Mesothelial cell of epicardium (in vitro differentiated cells): ENCODE data around the gene KLHDC9. TPM values are rescaled to one million over a fixed set of nuclear protein-coding genes. Genes with fewer than 3 reads are reported as not detected.
A peak's percentile ranks its signal among the peaks of the same experiment; 100 is the strongest.

Experiments used
- DNase-seq, 2 experiments: peaks; one replicate each; pipeline ENCODE4 v3.0.0; 2021; ENCODE audit warnings: low spot score in 2 of 2; ENCODE audit not compliant: unreplicated experiment in 2 of 2
- H3K27ac Mint-ChIP-seq: 2 replicates; pipeline ENCODE4 v1.8.0; 2021; ENCODE audit warnings: mixed read lengths
- H3K27me3 Mint-ChIP-seq: 2 replicates; pipeline ENCODE4 v1.8.0; 2021; ENCODE audit warnings: low read depth, mixed read lengths
- H3K36me3 Mint-ChIP-seq: 2 replicates; pipeline ENCODE4 v1.8.0; 2021; ENCODE audit warnings: mixed read lengths
- H3K4me1 Mint-ChIP-seq: 2 replicates; pipeline ENCODE4 v1.8.0; 2021; ENCODE audit warnings: mixed read lengths
- H3K4me3 Mint-ChIP-seq: 2 replicates; pipeline ENCODE4 v1.8.0; 2021; ENCODE audit warnings: mild to moderate bottlenecking, moderate library complexity, mixed read lengths
- H3K9me3 Mint-ChIP-seq: 2 replicates; pipeline ENCODE4 v1.8.0; 2021; ENCODE audit warnings: mixed read lengths
- CTCF ChIP-seq: fragments of 200-600 bp; sonication (generic); IDR thresholded peaks from one replicate; pipeline ENCODE4 v1.5.0; 2021; ENCODE audit warnings: antibody characterized with exemption; ENCODE audit not compliant: unreplicated experiment
- total RNA-seq: library from RNA; stranded (reverse); gene quantifications from 3 replicates; pipeline ENCODE4 v1.2.1, GENCODE V29; 2021

KLHDC9 gene
- total RNA-seq, 1 donor from 2014 or later: 5.4 TPM

GRCh38 chr1:161099090-161099802 is 1.1 kb downstream of the KLHDC9 start:
- Mint-ChIP-seq H3K36me3 (peaks cover 6% of the 10 kb centered on the region), H3K4me1 (peaks cover 28% of the 10 kb centered on the region), H3K27me3 (no peaks in the 10 kb centered on the region), H3K4me3 (peak overlapping the region; percentile 80), H3K27ac (no peak overlapping the region), H3K9me3 (no peaks in the 10 kb centered on the region)
- DNase-seq: no peak
- no peak for TF ChIP-seq CTCF

- H3K4me1 Mint-ChIP-seq: peaks cover 24% of the 10 kb centered on the region
- no peaks in the 10 kb centered on the region for H3K27me3 Mint-ChIP-seq
These were observed 2.4 kb downstream of the KLHDC9 start for GRCh38 chr1:161100556-161100955.

GRCh38 chr1:161106431-161106830 is 8.3 kb downstream of the KLHDC9 start:
- no peak for TF ChIP-seq CTCF
- Mint-ChIP-seq H3K36me3 (peaks cover 7% of the 10 kb centered on the region), H3K4me3 (no peak overlapping the region), H3K9me3 (no peaks in the 10 kb centered on the region), H3K4me1 (no peaks in the 10 kb centered on the region), H3K27ac (no peak overlapping the region), H3K27me3 (no peaks in the 10 kb centered on the region)
- DNase-seq: no peak

More at GRCh38 chr1:161100556-161100955, 2.4 kb downstream of the KLHDC9 start:
- Mint-ChIP-seq H3K27ac (no peak overlapping the region), H3K36me3 (peaks cover 6% of the 10 kb centered on the region), H3K9me3 (no peaks in the 10 kb centered on the region), H3K4me3 (no peak overlapping the region)
- no peak for DNase-seq
- no peak for TF ChIP-seq CTCF

GRCh38 chr1:161111117-161111516 is 13.0 kb downstream of the KLHDC9 start:
- DNase-seq: no peak
- Mint-ChIP-seq H3K27ac (no peak overlapping the region), H3K27me3 (no peaks in the 10 kb centered on the region), H3K4me1 (no peaks in the 10 kb centered on the region), H3K36me3 (peaks cover 2% of the 10 kb centered on the region), H3K9me3 (no peaks in the 10 kb centered on the region), H3K4me3 (no peak overlapping the region)
- TF ChIP-seq CTCF: no peak

GRCh38 chr1:161111527-161111926 is 13.4 kb downstream of the KLHDC9 start:
- no peaks in the 10 kb centered on the region for H3K4me1 Mint-ChIP-seq
- no peak overlapping the region for H3K4me3 Mint-ChIP-seq
- no peak overlapping the region for H3K27ac Mint-ChIP-seq
- TF ChIP-seq CTCF: no peak
- peaks cover under 1% of the 10 kb centered on the region for H3K36me3 Mint-ChIP-seq
- H3K9me3 Mint-ChIP-seq: no peaks in the 10 kb centered on the region
- DNase-seq: no peak
- no peaks in the 10 kb centered on the region for H3K27me3 Mint-ChIP-seq
